Nephron (organoid): ENCODE data around the gene MITF.

ENCODE experiments used
- H3K27ac Mint-ChIP-seq, 3 experiments: 2 replicates each; pipeline ENCODE4 v1.8.0; 2020; ENCODE audit warnings: mixed read lengths in 3 of 3, mild to moderate bottlenecking in 2 of 3, moderate library complexity in 1 of 3
- H3K27me3 Mint-ChIP-seq: 2 replicates; pipeline ENCODE4 v1.8.0; 2021; ENCODE audit warnings: low read depth, mild to moderate bottlenecking, moderate library complexity, mixed read lengths
- H3K36me3 Mint-ChIP-seq: 2 replicates; pipeline ENCODE4 v1.8.0; 2020; ENCODE audit warnings: low read depth, mixed read lengths
- H3K4me1 Mint-ChIP-seq: 2 replicates; pipeline ENCODE4 v1.8.0; 2020; ENCODE audit warnings: mixed read lengths
- H3K4me3 Mint-ChIP-seq, 3 experiments: 2 replicates each; pipeline ENCODE4 v1.8.0; 2020; ENCODE audit warnings: mild to moderate bottlenecking in 3 of 3, mixed read lengths in 3 of 3, moderate library complexity in 2 of 3
- H3K9me3 Mint-ChIP-seq: 2 replicates; pipeline ENCODE4 v1.8.0; 2020; ENCODE audit warnings: mixed read lengths
- TF ChIP-seq, protein P1 (sequence below), 3 experiments: fragments of 200-600 bp; sonication (generic); IDR thresholded peaks; one replicate each; pipeline ENCODE4 v1.5.0; 2021; ENCODE audit warnings: antibody characterized with exemption in 3 of 3; ENCODE audit not compliant: unreplicated experiment in 3 of 3

The MITF gene

DNA sequence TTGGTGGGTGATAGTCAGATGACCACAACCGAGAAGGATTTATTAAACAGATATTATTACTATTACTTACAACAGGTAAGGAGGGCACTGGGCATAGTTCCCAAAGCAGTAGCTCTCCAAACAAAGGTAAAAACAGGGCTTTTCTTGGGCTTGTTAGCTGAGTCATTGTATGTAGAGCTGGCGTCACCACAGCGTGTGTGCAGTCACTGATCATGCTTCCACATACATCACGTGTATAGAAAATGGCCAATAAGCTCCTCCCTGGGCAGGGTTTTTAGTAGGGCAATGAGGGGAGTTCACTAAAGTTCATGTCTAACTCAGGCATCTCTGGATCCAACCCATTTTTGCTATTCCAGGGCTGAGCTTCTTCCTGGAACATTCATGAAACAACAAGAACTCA, 254.5 kb downstream of the MITF start:
- TF ChIP-seq, protein P1, sequence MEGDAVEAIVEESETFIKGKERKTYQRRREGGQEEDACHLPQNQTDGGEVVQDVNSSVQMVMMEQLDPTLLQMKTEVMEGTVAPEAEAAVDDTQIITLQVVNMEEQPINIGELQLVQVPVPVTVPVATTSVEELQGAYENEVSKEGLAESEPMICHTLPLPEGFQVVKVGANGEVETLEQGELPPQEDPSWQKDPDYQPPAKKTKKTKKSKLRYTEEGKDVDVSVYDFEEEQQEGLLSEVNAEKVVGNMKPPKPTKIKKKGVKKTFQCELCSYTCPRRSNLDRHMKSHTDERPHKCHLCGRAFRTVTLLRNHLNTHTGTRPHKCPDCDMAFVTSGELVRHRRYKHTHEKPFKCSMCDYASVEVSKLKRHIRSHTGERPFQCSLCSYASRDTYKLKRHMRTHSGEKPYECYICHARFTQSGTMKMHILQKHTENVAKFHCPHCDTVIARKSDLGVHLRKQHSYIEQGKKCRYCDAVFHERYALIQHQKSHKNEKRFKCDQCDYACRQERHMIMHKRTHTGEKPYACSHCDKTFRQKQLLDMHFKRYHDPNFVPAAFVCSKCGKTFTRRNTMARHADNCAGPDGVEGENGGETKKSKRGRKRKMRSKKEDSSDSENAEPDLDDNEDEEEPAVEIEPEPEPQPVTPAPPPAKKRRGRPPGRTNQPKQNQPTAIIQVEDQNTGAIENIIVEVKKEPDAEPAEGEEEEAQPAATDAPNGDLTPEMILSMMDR (IDR thresholded peaks at IDR 0.05; ENCODE audit: unreplicated experiment in 3 of 3), result no peak
- Mint-ChIP-seq H3K27ac (no peak overlapping the region), H3K9me3 (no peaks in the 10 kb centered on the region), H3K36me3 (no peaks in the 10 kb centered on the region), H3K4me3 (no peak overlapping the region), H3K27me3 (peaks cover 3% of the 10 kb centered on the region), H3K4me1 (peaks cover 29% of the 10 kb centered on the region)

DNA sequence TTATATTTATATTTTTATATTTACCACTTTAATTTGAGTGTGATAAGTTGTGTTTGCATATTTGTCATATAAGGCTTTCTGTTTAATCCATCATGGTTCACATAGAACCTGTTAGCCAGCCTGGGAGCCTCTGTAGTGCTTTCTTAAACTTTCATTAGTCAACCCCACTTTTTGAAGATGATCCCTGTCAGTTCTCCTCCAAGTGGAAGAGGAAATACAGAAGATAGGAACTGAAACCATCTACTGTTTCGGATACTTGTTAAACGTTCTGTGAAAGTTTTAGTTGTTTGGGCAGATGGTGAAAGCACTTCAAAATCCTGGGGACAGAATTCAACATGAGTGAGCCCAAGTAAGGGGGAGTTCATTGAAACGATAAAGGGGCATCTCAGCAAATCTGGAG, 255.7 kb downstream of the MITF start:
- H3K36me3 Mint-ChIP-seq, result no peaks in the 10 kb centered on the region
- TF ChIP-seq, protein P1 (IDR thresholded peaks at IDR 0.05; ENCODE audit: unreplicated experiment in 3 of 3), result no peak
- H3K4me3 Mint-ChIP-seq, result no peak overlapping the region
- H3K9me3 Mint-ChIP-seq, result no peaks in the 10 kb centered on the region
- no peaks in the 10 kb centered on the region for H3K27me3 Mint-ChIP-seq
- H3K27ac Mint-ChIP-seq, result no peak overlapping the region
- H3K4me1 Mint-ChIP-seq, result peaks cover 38% of the 10 kb centered on the region

DNA sequence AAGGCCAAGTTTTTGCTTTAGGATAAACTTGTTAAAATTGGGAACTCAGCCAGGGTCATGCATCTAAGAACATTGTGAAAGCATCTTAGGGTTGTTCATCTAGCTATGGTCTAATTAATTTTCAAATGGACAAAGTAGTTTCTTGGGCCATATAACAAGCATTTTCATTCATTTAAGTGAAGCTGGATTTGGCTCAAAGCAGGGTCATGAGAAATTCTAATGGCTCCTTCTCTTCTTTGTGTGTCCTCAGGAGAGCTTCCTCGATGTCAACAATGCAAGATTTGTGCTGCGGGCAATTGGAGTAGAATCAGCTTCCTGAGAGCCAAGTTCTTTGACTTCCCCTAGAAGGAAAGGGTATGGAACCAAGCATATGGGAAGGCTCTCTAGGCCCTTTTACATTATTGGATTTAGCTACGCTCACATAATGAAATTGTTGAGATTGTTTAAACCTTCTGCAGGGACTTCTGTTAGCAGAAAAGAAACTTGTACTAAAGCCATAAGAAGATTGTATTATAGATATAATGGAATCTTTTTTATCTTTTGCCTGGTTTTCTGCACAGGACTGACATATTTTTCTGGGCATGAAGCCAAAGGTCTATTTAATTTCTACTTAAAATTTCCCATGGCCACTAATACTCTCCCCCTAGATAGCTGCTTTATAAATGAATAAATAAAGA, 258.5 kb downstream of the MITF start:
- peak overlapping the region in 1 of 3 experiments; percentile 7 for H3K4me3 Mint-ChIP-seq
- H3K36me3 Mint-ChIP-seq, result no peaks in the 10 kb centered on the region
- TF ChIP-seq, protein P1 (IDR thresholded peaks at IDR 0.05; ENCODE audit: unreplicated experiment in 3 of 3), result no peak
- peak overlapping the region; percentile 87 to 91 (median 89) for H3K27ac Mint-ChIP-seq
- no peaks in the 10 kb centered on the region for H3K9me3 Mint-ChIP-seq
- H3K27me3 Mint-ChIP-seq, result no peaks in the 10 kb centered on the region
- H3K4me1 Mint-ChIP-seq, result peaks cover 48% of the 10 kb centered on the region

DNA sequence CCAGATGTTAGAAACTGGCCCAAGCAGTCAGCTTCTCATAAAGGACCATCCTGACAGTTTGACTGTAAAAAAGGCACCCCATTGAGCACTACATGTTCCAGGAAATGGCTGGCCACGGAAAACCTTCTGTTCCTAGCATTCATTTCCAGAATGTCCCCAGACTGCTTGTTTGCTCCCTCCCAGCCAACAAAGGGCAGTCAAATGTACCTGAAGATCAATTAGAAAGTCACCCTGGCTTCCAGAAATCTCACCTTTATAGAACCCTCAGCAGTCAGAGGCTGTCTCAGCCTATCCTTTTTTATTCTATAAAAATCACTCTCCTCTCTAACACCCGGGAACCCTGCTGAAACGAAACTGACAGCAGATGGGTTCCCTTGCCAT, 259.5 kb downstream of the MITF start:
- Mint-ChIP-seq H3K27me3 (no peaks in the 10 kb centered on the region), H3K4me3 (peak overlapping the region in 1 of 3 experiments; percentile 45), H3K4me1 (peaks cover 48% of the 10 kb centered on the region), H3K9me3 (no peaks in the 10 kb centered on the region), H3K36me3 (no peaks in the 10 kb centered on the region), H3K27ac (peak overlapping the region; percentile 87 to 91 (median 89))
- TF ChIP-seq, protein P1 (IDR thresholded peaks at IDR 0.05; ENCODE audit: unreplicated experiment in 3 of 3), result no peak

DNA sequence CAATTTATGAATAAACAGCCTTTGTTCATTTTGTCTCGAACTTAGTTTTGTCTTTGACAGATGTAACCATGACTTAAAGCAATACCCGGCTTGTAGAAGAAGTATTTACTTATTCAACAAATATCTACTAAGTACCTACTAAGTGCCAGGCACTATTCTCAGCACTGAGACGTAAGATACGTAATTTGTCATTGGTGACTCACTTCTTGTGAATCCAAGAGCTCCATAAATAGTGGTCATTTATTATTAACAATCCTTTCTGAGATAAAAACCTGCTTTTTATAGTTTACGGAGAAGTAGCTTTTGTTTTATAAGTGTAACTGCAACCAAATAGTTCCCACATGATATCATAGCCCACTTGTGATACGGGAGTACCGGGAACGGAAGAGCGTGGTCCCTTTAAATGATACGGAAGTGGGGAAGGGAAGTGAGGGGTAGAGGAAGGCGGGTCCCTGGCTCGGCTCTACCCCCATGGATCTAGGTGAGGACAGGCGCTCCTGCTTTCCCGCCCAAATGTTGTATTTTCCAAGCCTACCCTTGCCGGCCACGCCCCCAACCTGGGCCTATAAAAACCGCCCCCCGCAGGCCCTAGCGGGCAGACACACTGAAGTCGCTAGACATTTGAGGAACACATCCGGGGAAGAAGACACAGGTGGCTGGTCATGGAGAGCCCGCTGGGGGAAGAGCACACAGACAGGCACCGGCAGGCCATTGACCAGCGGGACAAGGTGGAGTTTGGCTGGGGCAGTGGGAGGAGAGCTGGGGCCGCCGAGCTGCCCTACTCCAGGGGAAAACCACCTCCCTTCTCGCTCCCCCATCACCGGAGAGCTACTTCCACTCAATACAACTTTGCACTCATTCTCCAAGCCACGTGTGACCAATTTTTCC, 260.1 kb downstream of the MITF start, which contains the start of gene SAMMSON:
TSS of gene SAMMSON (plus strand) at position 594 of the 888 bp plus-strand sequence.
- Mint-ChIP-seq H3K27ac (peak within 1 kb of the TSS; percentile 87 to 91 (median 89)), H3K4me3 (peak within 1 kb of the TSS in 1 of 3 experiments; percentile 45), H3K4me1 (peaks cover 48% of the 10 kb centered on the region), H3K36me3 (no peaks in the 10 kb centered on the region), H3K27me3 (no peaks in the 10 kb centered on the region), H3K9me3 (no peaks in the 10 kb centered on the region)
- TF ChIP-seq, protein P1 (IDR thresholded peaks at IDR 0.05; ENCODE audit: unreplicated experiment in 3 of 3), result no peak
